HG02943 (cell line): ENCODE measurements around the gene RPGRIP1L.
"Not testable (repeated sequence)": the region's sequence is repeated elsewhere in the genome, so short reads cannot be mapped to it uniquely, and the experiment has no call there.

ENCODE experiments used
- ATAC-seq: cut with Tn5 transposase; IDR thresholded peaks from one replicate; pipeline ENCODE4 v1.9.1; 2021; ENCODE audit warnings: mild to moderate bottlenecking, low read depth, moderate library complexity; ENCODE audit not compliant: unreplicated experiment

The RPGRIP1L gene

GRCh38 chr16:53713403-53714204 lies 9.9 kb upstream of the RPGRIP1L start:
- no peak for ATAC-seq

GRCh38 chr16:53712065-53712464 lies 8.4 kb upstream of the RPGRIP1L start:
- no peak for ATAC-seq

GRCh38 chr16:53711390-53711789 lies 7.7 kb upstream of the RPGRIP1L start:
- ATAC-seq = no peak

GRCh38 chr16:53708490-53708889 lies 4.8 kb upstream of the RPGRIP1L start:
- ATAC-seq = no peak

- ATAC-seq = no peak
Measured at GRCh38 chr16:53707671-53708070, 4.0 kb upstream of the RPGRIP1L start.

- no peak for ATAC-seq
Measured at GRCh38 chr16:53704445-53704813, 770 bp upstream of the RPGRIP1L start.

- ATAC-seq = not testable (repeated sequence)
Measured at GRCh38 chr16:53698271-53698670, 5.4 kb downstream of the RPGRIP1L start.

- ATAC-seq = no peak
Measured at GRCh38 chr16:53695070-53695469, 8.6 kb downstream of the RPGRIP1L start.

- no peak for ATAC-seq
Measured at GRCh38 chr16:53693320-53693719, 10.3 kb downstream of the RPGRIP1L start.

GRCh38 chr16:53692146-53692545 lies 11.5 kb downstream of the RPGRIP1L start:
- ATAC-seq = no peak

- ATAC-seq = no peak
Measured at GRCh38 chr16:53690771-53691170, 12.9 kb downstream of the RPGRIP1L start.

- no peak for ATAC-seq
Measured at GRCh38 chr16:53689636-53690035, 14.0 kb downstream of the RPGRIP1L start.

- ATAC-seq = no peak
Measured at GRCh38 chr16:53686710-53687109, 16.9 kb downstream of the RPGRIP1L start.

- ATAC-seq = not testable (repeated sequence)
Measured at GRCh38 chr16:53685334-53685733, 18.3 kb downstream of the RPGRIP1L start.

- ATAC-seq = no peak
Measured at GRCh38 chr16:53681354-53681753, 22.3 kb downstream of the RPGRIP1L start.

GRCh38 chr16:53680756-53681155 lies 22.9 kb downstream of the RPGRIP1L start:
- ATAC-seq = no peak

- no peak for ATAC-seq
Measured at GRCh38 chr16:53678756-53679343, 24.8 kb downstream of the RPGRIP1L start.

- no peak for ATAC-seq
Measured at GRCh38 chr16:53678155-53678554, 25.5 kb downstream of the RPGRIP1L start.

- no peak for ATAC-seq
Measured at GRCh38 chr16:53673189-53673588, 30.5 kb downstream of the RPGRIP1L start.

GRCh38 chr16:53672461-53672860 lies 31.2 kb downstream of the RPGRIP1L start:
- no peak for ATAC-seq

GRCh38 chr16:53668869-53669268 lies 34.8 kb downstream of the RPGRIP1L start:
- ATAC-seq = no peak

- no peak for ATAC-seq
Measured at GRCh38 chr16:53666786-53667415, 36.8 kb downstream of the RPGRIP1L start.
